Ascending aorta (tissue), 2 donors: ENCODE results near the gene AMD1. TPM values are rescaled to one million over a fixed set of nuclear protein-coding genes. Genes with fewer than 3 reads are reported as not detected.

Experiments used
- DNase-seq, 2 donors: peaks; one replicate each; pipeline ENCODE4 v3.0.0-alpha.2; 2019; ENCODE audit warnings: low spot score in 2 of 2
- H3K27ac ChIP-seq, 2 donors: fragments of 200-600 bp; sonication (generic); one replicate each; pipeline ENCODE4 v1.5.1; 2016 to 2017; ENCODE audit warnings: mild to moderate bottlenecking in 1 of 2
- H3K27me3 ChIP-seq: fragments of 200-600 bp; sonication (generic); one replicate; pipeline ENCODE4 v1.5.1; 2017
- H3K36me3 ChIP-seq, 2 donors: fragments of 200-600 bp; sonication (generic); one replicate each; pipeline ENCODE4 v1.5.1; 2016
- H3K4me1 ChIP-seq, 2 donors: fragments of 200-600 bp; sonication (generic); one replicate each; pipeline ENCODE4 v1.5.1; 2016 to 2017; ENCODE audit warnings: mild to moderate bottlenecking in 1 of 2
- H3K4me3 ChIP-seq, 2 donors: fragments of 200-600 bp; sonication (generic); one replicate each; pipeline ENCODE4 v1.5.1; 2016 to 2017; ENCODE audit warnings: mild to moderate bottlenecking in 1 of 2
- H3K9me3 ChIP-seq, 2 donors: fragments of 200-600 bp; sonication (generic); one replicate each; pipeline ENCODE4 v1.5.1; 2016
- intact Hi-C: fragments of 100-400 bp; cut with DNase I; formaldehyde crosslinking; loops from one replicate; pipeline ENCODE4 v1.15.1; 2023
- total RNA-seq: library from RNA; depleted of rRNA; stranded (reverse); fragments of >200 nt; gene quantifications from one replicate; pipeline ENCODE4 v1.1.0, GENCODE V29; 2016
- TF ChIP-seq, protein P1 (sequence below), 3 experiments: fragments of 200-600 bp in 2 of 3; fragments of 450-650 bp in 1 of 3; sonication (generic) in 2 of 3; IDR thresholded peaks; one replicate each; pipeline ENCODE4 v1.5.1; 2016 to 2019; ENCODE audit warnings: antibody characterized with exemption in 3 of 3, mild to moderate bottlenecking in 1 of 3, moderate library complexity in 1 of 3

The AMD1 gene
- total RNA-seq, 1 donor from 2014 or later = 19.1 TPM

GRCh38 chr6:110934381-110934898 lies 59.9 kb downstream of the AMD1 start:
- no peak for DNase-seq
- TF ChIP-seq, protein P1, sequence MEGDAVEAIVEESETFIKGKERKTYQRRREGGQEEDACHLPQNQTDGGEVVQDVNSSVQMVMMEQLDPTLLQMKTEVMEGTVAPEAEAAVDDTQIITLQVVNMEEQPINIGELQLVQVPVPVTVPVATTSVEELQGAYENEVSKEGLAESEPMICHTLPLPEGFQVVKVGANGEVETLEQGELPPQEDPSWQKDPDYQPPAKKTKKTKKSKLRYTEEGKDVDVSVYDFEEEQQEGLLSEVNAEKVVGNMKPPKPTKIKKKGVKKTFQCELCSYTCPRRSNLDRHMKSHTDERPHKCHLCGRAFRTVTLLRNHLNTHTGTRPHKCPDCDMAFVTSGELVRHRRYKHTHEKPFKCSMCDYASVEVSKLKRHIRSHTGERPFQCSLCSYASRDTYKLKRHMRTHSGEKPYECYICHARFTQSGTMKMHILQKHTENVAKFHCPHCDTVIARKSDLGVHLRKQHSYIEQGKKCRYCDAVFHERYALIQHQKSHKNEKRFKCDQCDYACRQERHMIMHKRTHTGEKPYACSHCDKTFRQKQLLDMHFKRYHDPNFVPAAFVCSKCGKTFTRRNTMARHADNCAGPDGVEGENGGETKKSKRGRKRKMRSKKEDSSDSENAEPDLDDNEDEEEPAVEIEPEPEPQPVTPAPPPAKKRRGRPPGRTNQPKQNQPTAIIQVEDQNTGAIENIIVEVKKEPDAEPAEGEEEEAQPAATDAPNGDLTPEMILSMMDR (IDR thresholded peaks at IDR 0.05) = no peak
- no peaks in the 10 kb centered on the region for H3K27me3 ChIP-seq
- no peak overlapping the region for H3K27ac ChIP-seq
- H3K9me3 ChIP-seq = no peaks in the 10 kb centered on the region
- intact Hi-C loops = no loop called here
- no peak overlapping the region for H3K4me3 ChIP-seq
- H3K36me3 ChIP-seq = no peaks in the 10 kb centered on the region
- no peaks in the 10 kb centered on the region for H3K4me1 ChIP-seq

DNA sequence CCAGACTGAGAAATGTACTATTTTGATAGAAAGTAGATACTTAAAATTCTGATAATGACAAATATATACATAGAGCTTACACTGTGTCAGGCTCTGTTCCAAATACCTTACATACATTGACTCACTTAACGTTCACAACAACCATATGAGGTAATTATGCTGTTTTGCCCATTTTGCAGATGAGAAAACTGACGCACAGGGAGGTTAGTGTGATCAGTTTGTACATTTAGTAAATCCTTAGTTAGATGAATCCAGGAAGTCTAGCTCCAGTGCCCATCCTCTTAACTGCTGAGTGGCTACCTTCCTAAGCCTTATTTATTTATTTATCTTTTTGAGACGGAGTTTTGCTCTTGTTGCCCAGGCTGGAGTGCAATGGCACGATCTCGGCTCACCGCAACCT lies 60.6 kb downstream of the AMD1 start:
- H3K27ac ChIP-seq = no peak overlapping the region
- intact Hi-C loops = no loop called here
- no peaks in the 10 kb centered on the region for H3K27me3 ChIP-seq
- H3K9me3 ChIP-seq = no peaks in the 10 kb centered on the region
- H3K4me3 ChIP-seq = no peak overlapping the region
- TF ChIP-seq, protein P1 (IDR thresholded peaks at IDR 0.05) = no peak
- DNase-seq = no peak
- H3K36me3 ChIP-seq = no peaks in the 10 kb centered on the region
- no peaks in the 10 kb centered on the region for H3K4me1 ChIP-seq

GRCh38 chr6:110938171-110938570 lies 63.6 kb downstream of the AMD1 start:
- Histone ChIP-seq H3K9me3 (no peaks in the 10 kb centered on the region), H3K36me3 (no peaks in the 10 kb centered on the region), H3K4me1 (no peaks in the 10 kb centered on the region), H3K27ac (no peak overlapping the region), H3K4me3 (no peak overlapping the region), H3K27me3 (no peaks in the 10 kb centered on the region)
- TF ChIP-seq, protein P1 (IDR thresholded peaks at IDR 0.05) = no peak
- intact Hi-C loops = no loop called here
- DNase-seq = no peak

DNA sequence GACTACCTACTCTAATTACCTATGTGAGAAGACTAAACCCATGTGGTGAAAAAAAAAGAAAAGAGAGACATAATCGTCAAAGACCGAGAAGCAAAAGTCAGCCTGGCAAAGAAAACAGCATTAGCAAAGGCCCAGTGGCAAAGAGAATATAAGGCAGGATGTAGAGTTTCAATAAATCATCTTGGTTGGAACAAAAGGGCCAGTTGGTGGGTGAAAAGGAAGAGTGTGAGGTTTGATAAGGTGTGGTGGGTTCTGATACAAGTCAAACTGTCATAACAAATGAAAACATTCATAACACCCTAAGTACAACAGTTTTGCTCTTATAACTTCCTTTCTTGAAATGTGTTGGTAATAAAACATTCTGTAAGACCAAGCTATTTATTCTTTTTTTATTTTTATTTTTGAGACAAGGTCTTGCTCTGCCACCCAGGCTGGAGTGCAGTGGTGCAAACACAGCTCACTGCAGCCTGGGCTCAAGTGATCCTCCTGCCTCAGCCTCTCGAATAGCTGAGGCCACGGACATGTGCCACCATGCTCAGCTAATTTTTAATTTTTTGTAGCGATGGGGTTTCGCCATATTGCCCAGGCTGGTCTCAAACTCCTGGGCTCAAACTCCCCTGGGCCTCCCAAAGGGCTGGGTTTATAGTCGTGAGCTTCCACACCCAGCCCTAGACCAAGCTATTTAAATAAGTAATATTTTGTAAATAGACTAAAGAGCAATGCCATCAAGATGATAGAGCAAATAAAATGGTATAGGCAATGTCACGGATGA lies 65.0 kb downstream of the AMD1 start:
- Histone ChIP-seq H3K27me3 (no peaks in the 10 kb centered on the region), H3K27ac (no peak overlapping the region), H3K36me3 (no peaks in the 10 kb centered on the region), H3K9me3 (no peaks in the 10 kb centered on the region), H3K4me3 (no peak overlapping the region), H3K4me1 (no peaks in the 10 kb centered on the region)
- intact Hi-C loops = no loop called here
- TF ChIP-seq, protein P1 (IDR thresholded peaks at IDR 0.05) = no peak
- no peak for DNase-seq

DNA sequence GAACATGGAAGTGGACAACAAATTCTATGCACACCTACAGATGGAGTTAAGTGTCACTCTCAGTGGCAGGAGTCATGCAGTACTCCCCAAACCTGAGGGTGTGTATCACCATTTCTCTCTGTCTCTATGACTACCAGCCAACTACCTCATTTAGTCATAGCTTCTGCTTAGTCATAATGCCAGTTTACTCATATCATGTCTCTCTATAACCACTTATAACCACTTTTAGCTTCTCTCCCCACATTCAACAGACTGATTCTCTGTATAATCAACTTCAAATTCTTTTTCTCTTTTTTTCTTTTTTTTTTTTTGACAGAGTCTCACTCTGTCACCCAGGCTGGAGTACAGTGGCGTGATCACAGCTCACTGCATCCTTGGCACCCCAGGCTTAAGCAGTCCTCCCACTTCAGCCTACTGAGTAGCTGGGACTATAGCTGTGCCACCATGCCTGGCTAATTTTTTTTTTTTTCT lies 70.1 kb downstream of the AMD1 start:
- no peaks in the 10 kb centered on the region for H3K27me3 ChIP-seq
- no peak for DNase-seq
- H3K9me3 ChIP-seq = no peaks in the 10 kb centered on the region
- no peaks in the 10 kb centered on the region for H3K36me3 ChIP-seq
- intact Hi-C loops = no loop called here
- TF ChIP-seq, protein P1 (IDR thresholded peaks at IDR 0.05) = no peak
- no peak overlapping the region for H3K27ac ChIP-seq
- H3K4me1 ChIP-seq = no peaks in the 10 kb centered on the region
- no peak overlapping the region for H3K4me3 ChIP-seq

Other genes with a start within 250 kb of the AMD1 start
- 5.2 TPM for gene CDK19, start 59.3 kb upstream of the AMD1 start, total RNA-seq
- 31.9 TPM for gene GTF3C6, start 83.9 kb downstream of the AMD1 start, total RNA-seq
- gene RPF2, start 107.3 kb downstream of the AMD1 start, total RNA-seq = 2.9 TPM
- 7.8 TPM for gene SLC16A10, start 212.7 kb downstream of the AMD1 start, total RNA-seq